PC-9 (cell line): ENCODE data around the gene TERT. TPM values are rescaled to one million over a fixed set of nuclear protein-coding genes. Genes with fewer than 3 reads are reported as not detected.
A peak's percentile ranks its signal among the peaks of the same experiment; 100 is the strongest.

ENCODE experiments used
- BruUV-seq: library from RNA; stranded (reverse); fragments of 400-500 nt; replicated peaks from 2 replicates; lab custom pipeline; 2021; lab: Mats Ljungman, UMichigan
- CTCF ChIA-PET: fragments of 300-600 bp; sonication (Branson Sonifier 250); formaldehyde crosslinking; loops from one replicate; lab custom pipeline; 2022; ENCODE audit warnings: antibody characterized with exemption; lab: Charles Lee
- POLR2A ChIA-PET: fragments of 300-600 bp; sonication (Branson Sonifier 250); formaldehyde crosslinking; loops from one replicate; lab custom pipeline; 2022; ENCODE audit warnings: antibody characterized with exemption; ENCODE audit not compliant: unreplicated experiment; lab: Charles Lee
- DNase-seq, 2 experiments: peaks; one replicate each; pipeline versions ENCODE4 v3.0.0 to v3.0.0-alpha.2; 2015 to 2022; ENCODE audit warnings: mixed read lengths in 1 of 2
- H2AFZ ChIP-seq: fragments of 200-600 bp; sonication (generic); 2 replicates; pipeline ENCODE4 v1.8.1; 2017; ENCODE audit warnings: antibody characterized with exemption
- H3F3A ChIP-seq: fragments of 200-600 bp; sonication (generic); 2 replicates; pipeline ENCODE4 v1.8.1; 2017; ENCODE audit warnings: antibody characterized with exemption, mild to moderate bottlenecking, low read depth; ENCODE audit not compliant: insufficient read depth
- H3K27ac ChIP-seq: fragments of 200-600 bp; sonication (generic); 2 replicates; pipeline ENCODE4 v1.6.1; 2016; ENCODE audit warnings: mixed run types
- H3K27me3 ChIP-seq: fragments of 200-600 bp; sonication (generic); 2 replicates; pipeline ENCODE4 v1.6.1; 2016; ENCODE audit warnings: low read depth, mixed run types; ENCODE audit not compliant: insufficient read depth
- H3K36me3 ChIP-seq: fragments of 200-600 bp; sonication (generic); 2 replicates; pipeline ENCODE4 v1.6.1; 2016; ENCODE audit warnings: low read depth, mixed run types
- H3K4me1 ChIP-seq: fragments of 200-600 bp; sonication (generic); replicated peaks from 2 replicates; pipeline ENCODE4 v1.6.1; 2016; ENCODE audit warnings: mixed run types; ENCODE audit not compliant: insufficient read depth
- H3K4me2 ChIP-seq: fragments of 200-600 bp; sonication (generic); 2 replicates; pipeline ENCODE4 v1.6.1; 2017; ENCODE audit warnings: mixed run types
- H3K4me3 ChIP-seq: fragments of 200-600 bp; sonication (generic); 2 replicates; pipeline ENCODE4 v1.6.1; 2016; ENCODE audit warnings: mixed run types
- H3K79me2 ChIP-seq: fragments of 200-600 bp; sonication (generic); 2 replicates; pipeline ENCODE4 v1.6.1; 2017; ENCODE audit warnings: low read depth, mixed run types
- H3K9me2 ChIP-seq: fragments of 200-600 bp; sonication (generic); 2 replicates; pipeline ENCODE4 v1.8.1; 2017; ENCODE audit warnings: mild to moderate bottlenecking; ENCODE audit not compliant: insufficient read depth
- H3K9me3 ChIP-seq: fragments of 200-600 bp; sonication (generic); 2 replicates; pipeline ENCODE4 v1.8.1; 2016; ENCODE audit warnings: low read depth; ENCODE audit not compliant: insufficient read depth
- H4K20me1 ChIP-seq: fragments of 200-600 bp; sonication (generic); 2 replicates; pipeline ENCODE4 v1.8.1; 2017; ENCODE audit not compliant: insufficient read depth
- CTCF ChIP-seq: fragments of 200-600 bp; sonication (generic); conservative IDR thresholded peaks from 2 replicates; pipeline ENCODE4 v1.6.1; 2017; ENCODE audit warnings: mixed run types, antibody characterized with exemption, mild to moderate bottlenecking, moderate library complexity
- EZH2 ChIP-seq: fragments of 200-600 bp; sonication (generic); IDR thresholded peaks from 2 replicates; pipeline ENCODE4 v1.8.0; 2017; ENCODE audit warnings: antibody characterized with exemption, low read depth
- intact Hi-C: fragments of 100-400 bp; cut with micrococcal nuclease; formaldehyde crosslinking; loops from one replicate; pipeline ENCODE4 v1.10.0; 2022; ENCODE audit not compliant: unreplicated experiment
- total RNA-seq: library from RNA; stranded (reverse); gene quantifications from 2 replicates; pipeline ENCODE4 v1.2.3, GENCODE V29; 2021

The TERT gene
- total RNA-seq, 1 experiment from 2014 or later: 0.74 TPM

DNA sequence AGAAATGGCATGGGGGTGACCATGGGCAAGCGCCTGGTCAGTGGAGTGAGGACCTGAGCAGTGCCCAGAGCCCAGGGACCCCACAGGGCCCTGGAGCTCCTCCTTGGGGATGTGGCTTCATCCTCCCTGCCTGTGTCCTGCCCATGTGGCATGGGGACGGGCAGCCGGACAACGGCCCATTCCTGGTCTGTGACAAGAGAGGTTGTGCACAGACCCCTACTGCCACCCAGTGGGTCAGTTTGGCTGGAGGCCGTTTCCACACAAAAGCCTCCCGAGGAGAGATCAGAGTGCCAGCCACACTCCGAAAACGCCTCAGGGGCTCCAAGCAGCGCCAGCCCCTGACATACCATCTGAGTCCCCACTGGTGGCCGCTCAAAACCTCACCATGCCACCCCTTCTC lies 49.9 kb downstream of the TERT start:
- Histone ChIP-seq H4K20me1 (no peaks in the 10 kb centered on the region; the same call in 1 of the 2 replicates), H3K27ac (no peak overlapping the region), H3K4me2 (no peak overlapping the region), H3K4me1 (no peaks in the 10 kb centered on the region), H3K9me3 (no peaks in the 10 kb centered on the region), H3K9me2 (no peaks in the 10 kb centered on the region), H3K4me3 (no peak overlapping the region), H3K79me2 (no peaks in the 10 kb centered on the region), H3K36me3 (no peaks in the 10 kb centered on the region), H3F3A (no peaks in the 10 kb centered on the region), H3K27me3 (peaks cover 98% of the 10 kb centered on the region), H2AFZ (no peak overlapping the region)
- BruUV-seq: no TSS peak
- peak; percentile 57 for TF ChIP-seq CTCF
- TF ChIP-seq EZH2: no peak
- DNase-seq: peak in 1 of 2 experiments; percentile 40
- ChIA-PET POLR2A (no interaction called here), CTCF (no interaction called here)
- intact Hi-C loops: loop anchor here (1.0 kb wide), 2 partner anchors 77 to 322 kb away; no protein-coding TSS in a partner anchor

DNA sequence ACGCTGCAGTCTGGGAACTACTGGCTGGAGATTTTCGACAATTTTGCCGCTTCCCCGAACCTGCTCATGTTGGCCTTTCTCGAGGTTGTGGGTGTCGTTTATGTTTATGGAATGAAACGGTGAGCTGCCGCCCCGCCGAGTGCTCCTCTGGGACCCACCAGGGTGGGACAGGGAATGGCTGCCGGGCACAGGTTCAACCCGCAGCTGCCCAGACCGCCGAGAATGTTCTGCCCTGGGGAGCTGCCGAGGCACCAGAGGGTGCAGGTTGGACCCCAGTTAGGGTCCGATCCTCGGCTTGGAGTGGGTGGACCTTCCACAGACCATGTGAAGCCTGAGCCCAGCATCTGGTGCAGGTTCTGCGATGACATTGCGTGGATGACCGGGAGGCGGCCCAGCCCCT lies 50.6 kb downstream of the TERT start:
- Histone ChIP-seq H3K9me3 (no peaks in the 10 kb centered on the region), H3K27ac (no peak overlapping the region), H3K27me3 (peaks cover 98% of the 10 kb centered on the region), H3K9me2 (no peaks in the 10 kb centered on the region), H2AFZ (no peak overlapping the region), H3K79me2 (no peaks in the 10 kb centered on the region), H3F3A (no peaks in the 10 kb centered on the region), H4K20me1 (no peaks in the 10 kb centered on the region; the same call in 1 of the 2 replicates), H3K4me2 (no peak overlapping the region), H3K36me3 (no peaks in the 10 kb centered on the region), H3K4me1 (no peaks in the 10 kb centered on the region), H3K4me3 (no peak overlapping the region)
- peak; percentile 99 for TF ChIP-seq EZH2
- no peak for TF ChIP-seq CTCF
- POLR2A ChIA-PET: no interaction called here
- no TSS peak for BruUV-seq
- CTCF ChIA-PET: no interaction called here
- intact Hi-C loops: no loop called here
- DNase-seq: no peak

- CTCF ChIA-PET: no interaction called here
- no peaks in the 10 kb centered on the region for H3K9me3 ChIP-seq
- peaks cover 98% of the 10 kb centered on the region for H3K27me3 ChIP-seq
- H3K9me2 ChIP-seq: no peaks in the 10 kb centered on the region
- intact Hi-C loops: no loop called here
- TF ChIP-seq EZH2 (peak; percentile 99), CTCF (no peak)
- POLR2A ChIA-PET: no interaction called here
- H4K20me1 ChIP-seq: no peaks in the 10 kb centered on the region; the same call in 1 of the 2 replicates
- H3K27ac ChIP-seq: no peak overlapping the region
- BruUV-seq: no TSS peak
- no peak for DNase-seq
- no peaks in the 10 kb centered on the region for H3K4me1 ChIP-seq
- no peaks in the 10 kb centered on the region for H3K79me2 ChIP-seq
- no peaks in the 10 kb centered on the region for H3K36me3 ChIP-seq
- no peak overlapping the region for H3K4me2 ChIP-seq
- no peak overlapping the region for H3K4me3 ChIP-seq
- H3F3A ChIP-seq: no peaks in the 10 kb centered on the region
- H2AFZ ChIP-seq: no peak overlapping the region
These were observed 51.3 kb downstream of the TERT start for GRCh38 chr5:1243487-1244130.
